ENCODE results near the gene GFY. TPM values are rescaled to one million over a fixed set of nuclear protein-coding genes. Genes with fewer than 3 reads are reported as not detected.
A peak's percentile ranks its signal among the peaks of the same experiment; 100 is the strongest.
"Not testable (repeated sequence)": the region's sequence is repeated elsewhere in the genome, so short reads cannot be mapped to it uniquely, and the experiment has no call there.

GFY gene
- total RNA-seq, 4 donors from 2014 or later, result not detected

GRCh38 chr19:49468746-49469447 is 43.7 kb downstream of the GFY start:
- 15 to 20% methylated on average over 15 of the region's 15 CpGs for WGBS, 2 donors
- TF ChIP-seq CTCF (IDR thresholded peaks at IDR 0.05) (no peak), POLR2A (IDR thresholded peaks at IDR 0.05) (no peak)
- H3K4me3 ChIP-seq (ENCODE audit: low read depth, poor library complexity, severe bottlenecking), result no peak overlapping the region
- peak; percentile 95 for DNase-seq (ENCODE audit: low spot score in 2 of 2)
- intact Hi-C loops (cut with DNase I; ENCODE audit: low total_unique reads), result no loop called here

- no peak overlapping the region for H3K4me3 ChIP-seq (ENCODE audit: low read depth, poor library complexity, severe bottlenecking)
- TF ChIP-seq CTCF (IDR thresholded peaks at IDR 0.05) (no peak), POLR2A (IDR thresholded peaks at IDR 0.05) (no peak)
- DNase-seq (ENCODE audit: low spot score in 2 of 2), result no peak
- intact Hi-C loops (cut with DNase I; ENCODE audit: low total_unique reads), result no loop called here
- WGBS, 2 donors, result 68 to 80% methylated on average over 23 to 24 of the region's 25 CpGs
Observed at GRCh38 chr19:49469828-49470614, 44.8 kb downstream of the GFY start.

- H3K4me3 ChIP-seq (ENCODE audit: low read depth, poor library complexity, severe bottlenecking), result no peak overlapping the region
- TF ChIP-seq CTCF (IDR thresholded peaks at IDR 0.05) (no peak), POLR2A (IDR thresholded peaks at IDR 0.05) (no peak)
- no peak for DNase-seq (ENCODE audit: low spot score in 2 of 2)
- 68 to 78% methylated on average over 8 of the region's 8 CpGs for WGBS, 2 donors
- intact Hi-C loops (cut with DNase I; ENCODE audit: low total_unique reads), result no loop called here
Observed at GRCh38 chr19:49470615-49470978, 45.4 kb downstream of the GFY start.

- H3K4me3 ChIP-seq (ENCODE audit: low read depth, poor library complexity, severe bottlenecking), result no peak overlapping the region
- 69 to 71% methylated on average over 9 of the region's 9 CpGs for WGBS, 2 donors
- no peak for DNase-seq (ENCODE audit: low spot score in 2 of 2)
- TF ChIP-seq CTCF (IDR thresholded peaks at IDR 0.05) (no peak), POLR2A (IDR thresholded peaks at IDR 0.05) (no peak)
- intact Hi-C loops (cut with DNase I; ENCODE audit: low total_unique reads), result no loop called here
Observed at GRCh38 chr19:49472936-49473335, 47.7 kb downstream of the GFY start.

- intact Hi-C loops (cut with DNase I; ENCODE audit: low total_unique reads); DNase-seq (ENCODE audit: low spot score in 2 of 2): not testable (repeated sequence)
- 57 to 65% methylated on average over 9 of the region's 9 CpGs for WGBS, 2 donors
- peak overlapping the region; percentile 73 for H3K4me3 ChIP-seq (ENCODE audit: low read depth, poor library complexity, severe bottlenecking)
Observed at GRCh38 chr19:49473501-49473867, 48.3 kb downstream of the GFY start.

GRCh38 chr19:49473868-49474541 is 48.8 kb downstream of the GFY start, which contains the start of gene FLT3LG:
TSS of gene FLT3LG (plus strand) at chr19:49474215. CDS start at chr19:49474640, 425 bp downstream.
- peak within 1 kb of the TSS; percentile 73 for H3K4me3 ChIP-seq (ENCODE audit: low read depth, poor library complexity, severe bottlenecking)
- 0 to 2% methylated on average over 21 to 30 of the region's 33 CpGs for WGBS, 2 donors
- DNase-seq (ENCODE audit: low spot score in 2 of 2), result peak in 1 of 2 donors; percentile 95
- TF ChIP-seq CTCF (IDR thresholded peaks at IDR 0.05) (peak in 1 of 3 donors; percentile 87), POLR2A (IDR thresholded peaks at IDR 0.05) (no peak)
- intact Hi-C loops (cut with DNase I; ENCODE audit: low total_unique reads), result no loop called here

Data from lower leg skin (tissue), 4 donors.